Inferior parietal cortex (tissue), 1 donor: ENCODE measurements around the gene CNBD2.
"Not testable (repeated sequence)": the region's sequence is repeated elsewhere in the genome, so short reads cannot be mapped to it uniquely, and the experiment has no call there.

Experiments
- DNase-seq: peaks from one replicate; pipeline ENCODE4 v3.0.0-alpha.2; 2016; ENCODE audit errors: extremely low spot score

Gene CNBD2

DNA sequence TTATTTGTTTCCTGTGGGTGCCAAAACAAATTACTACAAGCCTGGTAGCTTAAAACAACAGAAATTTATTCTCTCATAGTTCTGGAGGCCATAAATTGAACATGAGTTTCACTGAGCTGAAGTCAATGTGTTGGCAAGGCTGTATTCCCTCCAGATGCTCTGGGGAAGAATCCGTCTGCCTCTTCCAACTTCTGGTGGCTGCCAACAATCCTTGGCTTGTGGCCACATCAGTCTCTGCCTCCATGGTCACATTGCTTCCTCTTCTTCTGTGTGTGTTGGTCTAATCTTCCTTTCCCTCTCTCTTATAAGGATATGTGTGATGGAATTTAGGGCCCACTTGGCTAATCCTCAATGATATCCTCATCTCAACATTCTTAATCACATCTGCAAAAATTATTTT, 93.4 kb downstream of the CNBD2 start:
- no peak for DNase-seq

DNA sequence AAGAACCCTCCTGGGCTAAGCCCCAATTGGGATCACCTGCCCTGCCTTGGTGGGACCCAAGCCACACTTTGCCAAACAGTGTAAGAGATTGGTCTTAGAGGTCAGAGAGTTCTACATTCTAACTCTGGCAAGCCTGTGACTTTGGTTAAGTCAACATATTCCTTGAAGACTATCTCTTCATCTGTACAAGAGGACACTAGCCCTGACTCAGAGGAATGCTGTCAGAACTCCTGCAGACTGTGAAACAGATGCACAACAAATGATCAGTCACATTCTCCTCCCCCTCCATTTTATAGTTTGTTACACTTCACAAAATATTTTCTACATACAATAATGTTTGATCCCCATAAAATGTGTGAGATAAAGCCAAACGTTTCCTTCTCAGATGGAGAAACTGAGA, 94.4 kb downstream of the CNBD2 start:
- DNase-seq, result no peak

DNA sequence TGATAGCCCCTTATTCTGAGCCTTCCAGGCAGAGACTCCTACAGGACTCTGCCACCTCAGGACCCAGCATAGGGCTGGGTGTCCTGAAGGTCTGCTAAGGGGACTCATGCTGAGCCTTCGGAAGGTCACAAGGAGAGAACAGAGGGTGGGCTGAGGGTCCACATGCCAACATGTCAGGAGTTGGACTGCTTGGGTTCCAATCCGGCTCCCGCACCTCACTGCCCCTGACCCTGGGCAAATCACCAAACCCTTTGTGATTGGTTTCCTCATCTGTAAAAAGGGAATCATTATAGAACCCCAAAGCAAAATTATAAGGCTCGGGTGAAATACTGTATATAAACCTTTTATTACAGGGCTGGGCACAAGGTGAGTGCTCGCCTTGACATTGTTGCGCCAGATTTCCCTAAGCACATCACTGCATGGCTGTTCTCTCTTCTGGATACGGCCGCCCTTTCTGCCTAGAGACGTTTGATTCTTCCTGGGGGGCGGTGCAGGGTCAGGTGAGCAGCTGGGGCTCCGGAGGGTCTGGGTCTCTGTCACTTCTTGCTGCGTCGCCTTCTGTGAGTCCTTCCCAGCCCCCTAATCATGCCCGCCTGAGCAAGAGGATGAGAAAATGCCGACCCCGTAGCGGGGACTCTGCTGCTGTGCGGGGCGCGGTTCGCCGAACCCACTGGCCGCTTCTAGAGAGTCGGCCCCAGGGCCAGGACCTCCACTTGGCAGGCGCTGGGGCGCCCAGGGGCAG, 95.7 kb downstream of the CNBD2 start:
- no peak for DNase-seq

DNA sequence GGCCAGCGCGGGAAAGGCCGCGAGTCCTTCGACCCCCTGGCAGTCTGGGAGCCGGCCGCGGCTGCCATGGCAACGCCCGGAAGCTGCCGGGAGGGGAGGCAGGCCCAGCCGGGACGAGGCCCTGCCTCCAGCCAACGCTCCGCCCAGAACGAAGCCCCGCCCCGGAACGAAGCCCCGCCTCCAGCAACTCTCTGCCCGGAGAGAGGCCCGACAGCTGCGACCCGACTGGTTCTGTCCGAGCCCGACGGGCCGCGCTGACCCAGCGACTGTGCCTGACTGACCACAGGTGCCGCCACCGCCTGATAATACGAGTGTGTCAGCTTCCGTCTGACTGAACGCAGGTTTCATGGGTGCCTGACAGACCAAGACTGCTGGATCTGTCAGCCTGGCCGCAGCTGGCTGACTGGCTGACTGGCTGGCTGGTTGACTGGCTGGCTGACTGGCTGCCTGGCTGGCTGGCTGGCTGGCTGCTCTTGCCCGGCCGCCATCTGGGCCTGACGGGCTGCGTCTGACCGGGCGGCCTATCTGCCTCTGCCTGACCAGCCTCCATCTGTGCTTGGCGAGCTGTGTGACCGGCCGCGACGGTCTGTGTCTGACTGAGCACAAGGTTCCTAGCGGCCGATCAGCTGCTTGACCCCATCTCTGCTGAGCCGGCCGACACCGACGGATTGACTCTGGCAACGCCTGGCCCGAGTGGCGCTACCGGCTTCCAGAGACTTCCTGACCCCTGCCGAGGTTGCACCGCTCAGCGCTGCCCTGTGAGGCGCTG, 96.5 kb downstream of the CNBD2 start:
- DNase-seq, result peak; percentile 80

DNA sequence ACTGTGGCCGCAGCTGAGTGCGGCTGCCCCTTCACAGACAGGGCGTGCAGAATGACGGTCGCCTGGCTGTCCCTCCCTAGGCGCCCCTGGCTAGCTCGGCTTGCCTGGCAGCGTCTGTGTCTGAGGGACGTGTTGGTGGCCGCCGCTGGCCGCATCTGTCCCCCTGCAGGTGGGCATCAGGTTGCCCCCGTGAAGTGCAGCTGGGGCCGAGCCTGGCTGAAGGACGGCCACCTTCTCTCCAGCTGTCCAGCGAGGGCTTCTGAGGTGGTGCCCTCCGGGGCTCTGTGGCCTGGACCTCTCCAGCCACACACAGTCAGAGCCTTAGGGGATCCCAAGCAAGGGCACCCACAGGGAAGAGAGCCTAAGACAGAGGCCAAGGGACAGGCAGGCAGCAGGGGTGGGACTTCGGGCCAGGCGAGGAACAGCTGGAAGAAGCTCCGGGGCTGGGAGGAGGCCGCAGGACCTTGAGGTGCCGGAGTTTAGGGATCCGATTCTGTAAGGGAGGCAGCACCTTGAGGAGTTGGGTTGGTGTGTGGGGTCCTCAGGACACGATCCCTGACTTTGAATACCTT, 97.1 kb downstream of the CNBD2 start:
- no peak for DNase-seq

DNA sequence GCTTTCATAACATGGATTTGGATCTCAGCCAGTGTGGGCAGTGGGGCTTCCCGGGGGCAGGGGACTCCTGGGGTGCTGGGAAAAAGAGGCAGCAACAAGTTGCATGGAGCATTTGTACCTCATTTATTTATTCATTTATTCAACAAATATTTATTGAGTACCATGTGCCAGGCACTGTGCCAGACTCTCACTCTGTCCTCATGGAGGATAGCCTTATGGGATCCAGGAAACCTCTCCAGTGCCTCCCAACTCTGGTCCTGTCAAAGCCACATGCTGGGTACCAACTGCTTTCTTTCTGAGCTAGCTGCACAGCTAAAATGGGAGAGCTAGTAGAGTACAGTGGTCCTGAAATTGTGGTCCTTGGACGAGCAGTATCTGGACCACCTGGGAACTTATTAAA, 98.4 kb downstream of the CNBD2 start:
- no peak for DNase-seq

DNA sequence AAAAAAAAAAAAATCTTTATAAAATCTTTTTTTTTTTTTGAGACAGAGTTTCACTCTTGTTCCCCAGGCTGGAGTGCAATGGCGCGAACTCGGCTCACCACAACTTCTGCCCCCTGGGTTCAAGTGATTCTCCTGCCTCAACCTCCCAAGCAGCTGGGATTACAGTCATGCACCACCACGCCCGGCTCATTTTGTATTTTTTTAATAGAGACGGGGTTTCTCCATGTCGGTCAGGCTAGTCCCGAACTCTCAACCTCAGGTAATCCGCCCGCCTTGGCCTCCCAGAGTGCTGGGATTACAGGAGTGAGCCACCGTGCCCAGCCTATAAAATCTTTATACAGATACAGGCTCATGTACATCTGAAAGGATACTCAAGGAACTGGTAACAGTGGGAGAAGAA, 100.1 kb downstream of the CNBD2 start:
- not testable (repeated sequence) for DNase-seq

DNA sequence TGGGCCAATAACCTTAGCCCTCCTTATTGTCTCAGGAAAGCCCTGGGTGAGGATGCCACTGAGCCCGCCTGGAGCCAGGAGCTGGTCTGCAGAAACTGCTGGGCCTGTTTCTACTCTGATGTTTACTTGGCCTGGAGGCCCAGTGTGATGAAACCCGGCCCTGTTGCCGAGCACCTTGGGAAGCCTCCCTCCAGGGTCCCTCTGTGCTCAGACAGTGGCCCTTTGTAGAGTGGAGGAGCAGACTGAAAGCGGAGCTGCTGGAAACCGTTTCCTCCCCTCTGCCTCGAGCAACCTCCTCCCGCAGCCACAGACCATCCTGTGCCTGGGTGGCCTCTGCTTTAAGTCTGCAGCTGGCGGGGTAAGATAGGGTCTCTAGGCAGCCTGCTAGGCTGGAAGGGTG, 102.1 kb downstream of the CNBD2 start:
- no peak for DNase-seq

DNA sequence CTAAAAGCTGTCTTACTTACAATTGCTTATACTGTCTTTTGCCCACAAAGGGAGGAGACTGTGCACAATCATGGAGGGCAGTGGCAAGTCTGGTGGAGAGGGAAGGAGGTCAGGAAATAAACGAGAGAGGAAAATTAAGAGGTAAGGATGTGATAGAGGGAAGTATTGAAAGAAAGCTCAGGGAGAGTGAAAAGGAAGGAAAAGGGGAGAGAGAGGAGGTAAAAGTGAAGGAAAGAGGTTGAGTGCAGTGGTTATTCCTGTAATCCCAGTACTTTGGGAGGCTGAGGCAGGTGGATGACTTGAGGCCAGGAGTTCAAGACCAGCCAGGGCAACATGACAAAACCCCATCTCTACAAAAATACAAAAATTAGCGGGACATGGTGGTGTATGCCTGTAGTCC, 103.5 kb downstream of the CNBD2 start:
- DNase-seq, result no peak

DNA sequence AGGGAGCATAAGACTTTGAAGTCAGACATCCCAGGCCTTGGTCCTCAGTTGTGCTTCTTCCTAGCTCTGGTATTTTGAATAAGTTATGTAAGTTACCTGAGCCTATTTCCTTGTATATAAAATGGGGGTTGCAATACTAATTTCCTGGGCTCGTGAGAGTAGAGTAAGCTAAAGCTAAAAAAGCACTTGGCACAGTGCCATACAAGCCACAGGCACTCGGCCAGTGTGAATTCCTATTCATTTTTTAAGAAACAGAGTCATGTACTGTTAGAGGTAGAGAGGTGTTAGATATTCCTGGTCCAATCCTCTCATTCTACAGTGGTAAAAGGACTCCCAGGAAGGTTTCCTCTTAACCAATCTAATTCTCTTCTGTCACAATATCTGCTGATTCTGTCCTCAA, 106.6 kb downstream of the CNBD2 start:
- DNase-seq, result no peak

DNA sequence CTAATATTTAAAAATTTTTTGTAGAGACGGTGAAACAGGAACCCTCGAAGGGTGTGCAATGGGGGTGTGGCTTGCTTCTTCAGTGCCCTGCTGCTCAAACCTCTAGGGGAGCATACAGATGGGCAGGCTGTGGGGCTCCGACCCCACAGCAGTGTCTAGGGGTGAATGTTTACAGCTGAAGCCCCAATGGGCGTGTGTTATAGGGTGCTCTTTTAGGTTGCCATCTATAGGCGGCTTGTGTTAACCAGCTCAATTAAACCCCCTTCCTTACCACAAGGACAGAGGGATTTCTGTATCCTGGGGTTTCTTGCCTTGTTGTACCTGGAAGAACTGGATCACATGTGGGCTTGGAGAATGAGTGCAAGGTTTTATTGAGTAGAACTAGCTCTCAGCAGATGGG, 109.4 kb downstream of the CNBD2 start:
- DNase-seq, result not testable (repeated sequence)

DNA sequence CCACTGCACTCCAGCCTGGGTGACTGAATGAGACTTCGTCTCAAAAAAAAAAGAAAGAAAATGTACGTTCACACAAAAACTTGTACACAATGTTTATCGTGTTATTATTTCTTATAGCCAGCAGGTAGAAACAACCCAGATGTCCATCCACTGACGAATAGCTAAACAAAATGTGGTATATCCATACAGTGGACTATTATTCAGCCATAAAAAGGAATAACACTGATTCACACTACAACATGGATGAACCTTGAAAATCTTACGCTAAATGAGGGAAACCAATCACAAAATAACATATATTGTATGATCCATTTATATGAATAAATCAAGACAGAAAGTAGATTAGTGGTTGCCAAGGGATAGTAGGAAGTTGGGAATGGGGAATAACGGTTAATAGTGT, 111.1 kb downstream of the CNBD2 start:
- DNase-seq, result no peak

DNA sequence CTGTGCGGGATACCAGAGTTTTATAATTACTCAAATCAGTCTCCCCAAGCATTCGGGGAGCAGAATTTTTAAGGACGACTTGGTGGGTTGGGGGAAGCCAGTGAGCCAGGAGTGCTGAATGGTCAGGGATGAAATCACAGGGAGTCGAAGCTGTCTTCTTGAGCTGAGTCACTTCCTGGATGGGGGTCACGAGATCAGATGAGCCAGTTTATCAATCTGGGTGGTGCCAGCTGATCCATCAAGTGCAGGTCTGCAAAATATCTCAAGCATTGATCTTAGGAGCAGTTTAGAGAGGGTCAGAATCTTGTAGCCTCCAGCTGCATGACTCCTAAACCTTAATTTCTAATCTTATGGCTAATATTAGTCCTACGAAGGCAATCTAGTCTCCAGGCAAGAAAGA, 111.6 kb downstream of the CNBD2 start:
- not testable (repeated sequence) for DNase-seq
